Mucosa of stomach (tissue), 1 donor: ENCODE data around the gene SBNO1.
"Not testable (repeated sequence)": the region's sequence is repeated elsewhere in the genome, so short reads cannot be mapped to it uniquely, and the experiment has no call there.

ENCODE experiments used
- H3K27me3 ChIP-seq: one replicate; pipeline ENCODE4 v1.7.0; 2013; ENCODE audit warnings: mild to moderate bottlenecking, low read length; ENCODE audit not compliant: control insufficient read depth, insufficient read depth
- H3K36me3 ChIP-seq: one replicate; pipeline ENCODE4 v1.7.0; 2013; ENCODE audit warnings: low read length; ENCODE audit not compliant: control insufficient read depth, insufficient read depth
- H3K4me1 ChIP-seq: one replicate; pipeline ENCODE4 v1.7.0; 2013; ENCODE audit warnings: mild to moderate bottlenecking, low read length; ENCODE audit not compliant: control insufficient read depth, insufficient read depth
- H3K4me3 ChIP-seq: one replicate; pipeline ENCODE4 v1.7.0; 2013; ENCODE audit warnings: low read length
- H3K9ac ChIP-seq: one replicate; pipeline ENCODE4 v1.7.0; 2013; ENCODE audit warnings: mild to moderate bottlenecking, low read length, moderate library complexity
- H3K9me3 ChIP-seq: one replicate; pipeline ENCODE4 v1.7.0; 2013; ENCODE audit warnings: mild to moderate bottlenecking, low read length, moderate library complexity; ENCODE audit not compliant: control insufficient read depth
- donor health status: Pancreatic carcinoma.

SBNO1 gene

DNA sequence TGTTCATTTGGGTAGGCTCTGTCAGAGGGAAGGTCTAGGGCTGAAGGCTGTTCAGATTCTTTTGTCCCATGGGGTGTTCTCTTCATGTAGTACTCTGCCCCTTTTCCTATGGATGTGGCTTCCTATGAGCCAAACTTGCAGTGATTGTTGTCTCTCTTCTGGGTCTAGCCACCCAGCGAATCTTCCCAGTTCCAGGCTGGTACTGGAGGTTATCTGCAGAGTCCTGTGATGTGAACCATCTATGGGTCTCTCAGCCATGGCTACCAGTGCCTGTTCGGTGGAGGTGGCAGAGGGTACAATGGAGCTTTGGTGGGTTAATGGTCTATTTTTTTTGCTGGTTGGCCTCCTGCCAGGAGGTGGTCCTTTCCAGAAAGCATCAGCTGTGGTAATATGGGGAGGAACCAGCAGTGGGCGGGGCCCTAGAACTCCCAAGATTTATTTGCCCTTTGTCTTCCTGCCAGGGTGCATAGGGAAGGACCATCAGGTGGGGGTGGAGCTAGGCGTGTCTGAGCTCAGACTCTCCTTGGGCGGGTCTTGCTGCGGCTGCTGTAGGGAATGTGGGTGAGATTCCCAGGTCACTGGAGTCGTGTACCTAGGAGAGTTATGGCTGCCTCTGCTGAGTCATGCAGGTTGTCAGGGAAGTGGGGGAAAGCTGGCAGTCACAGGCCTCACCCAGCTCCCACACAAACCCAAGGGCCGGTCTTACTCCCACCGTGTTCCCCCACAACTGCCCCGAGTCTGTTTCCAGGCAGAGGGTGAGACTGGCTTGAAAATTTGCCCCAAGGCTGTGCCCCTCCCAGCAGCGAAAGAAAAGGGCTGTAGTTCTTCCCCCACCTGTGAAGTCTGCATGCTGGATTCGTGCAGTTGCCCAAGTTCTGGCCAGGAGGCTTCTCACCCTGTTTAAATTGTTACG lies 113.9 kb downstream of the SBNO1 start:
- Histone ChIP-seq H3K27me3 (no peaks in the 10 kb centered on the region), H3K4me1 (peaks cover 33% of the 10 kb centered on the region), H3K9ac (peak overlapping the region; percentile 38), H3K36me3 (peaks cover 13% of the 10 kb centered on the region), H3K9me3 (no peaks in the 10 kb centered on the region), H3K4me3 (no peak overlapping the region)

DNA sequence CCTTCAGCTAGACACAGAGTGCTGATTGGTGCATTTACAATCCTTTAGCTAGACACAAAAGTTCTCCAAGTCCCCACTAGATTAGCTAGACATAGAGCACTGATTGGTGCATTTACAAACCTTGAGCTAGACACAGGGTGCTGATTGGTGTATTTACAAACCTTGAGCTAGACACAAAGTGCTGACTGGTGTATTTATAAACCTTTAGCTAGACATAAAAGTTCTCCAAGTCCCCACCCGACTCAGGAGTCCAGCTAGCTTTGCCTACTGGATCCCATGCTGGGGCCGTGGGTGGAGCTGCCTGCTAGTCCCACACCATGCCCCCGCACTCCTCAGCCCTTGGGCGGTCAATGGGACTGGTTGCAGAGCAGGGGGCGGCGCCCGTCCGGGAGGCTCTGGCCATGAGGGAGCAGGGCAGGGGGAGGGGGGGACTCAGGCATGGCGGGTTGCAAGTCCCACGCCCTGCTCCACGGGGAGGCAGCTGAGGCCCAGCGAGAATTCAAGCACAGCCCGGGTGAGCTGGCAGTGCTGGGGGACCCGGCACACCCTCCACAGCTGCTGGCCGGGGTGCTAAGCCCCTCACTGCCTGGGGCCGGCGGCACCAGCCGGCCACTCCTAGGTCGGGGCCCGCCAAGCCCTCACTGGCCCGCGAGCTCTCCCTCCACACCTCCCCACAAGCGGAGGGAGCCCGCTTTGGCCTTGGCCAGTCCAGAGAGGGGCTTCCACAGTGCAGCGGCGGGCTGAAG lies 115.5 kb downstream of the SBNO1 start:
- H3K36me3 ChIP-seq, H3K4me3 ChIP-seq, H3K9ac ChIP-seq, H3K9me3 ChIP-seq, H3K27me3 ChIP-seq: not testable (repeated sequence)
- peaks cover 30% of the 10 kb centered on the region for H3K4me1 ChIP-seq

DNA sequence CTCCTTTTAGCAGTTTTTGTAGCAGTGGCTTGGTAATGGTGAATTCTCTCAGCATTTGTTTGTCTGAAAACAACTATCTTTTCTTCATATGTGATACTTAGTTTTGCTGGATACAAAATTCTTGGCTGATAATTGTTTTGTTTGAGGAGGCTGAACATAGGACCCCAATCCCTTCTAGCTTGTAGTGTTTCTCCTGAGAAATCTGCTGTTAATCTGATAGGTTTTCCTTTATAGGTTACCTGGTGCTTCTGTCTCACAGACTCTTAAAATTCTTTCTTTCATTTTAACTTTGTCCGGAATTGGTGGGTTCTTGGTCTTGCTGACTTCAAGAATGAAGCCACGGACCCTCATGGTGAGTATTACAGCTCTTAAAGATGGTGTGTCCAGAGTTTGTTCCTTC lies 116.5 kb downstream of the SBNO1 start:
- not testable (repeated sequence) for H3K9me3 ChIP-seq, H3K27me3 ChIP-seq, H3K4me3 ChIP-seq, H3K9ac ChIP-seq, H3K36me3 ChIP-seq
- peaks cover 23% of the 10 kb centered on the region for H3K4me1 ChIP-seq

DNA sequence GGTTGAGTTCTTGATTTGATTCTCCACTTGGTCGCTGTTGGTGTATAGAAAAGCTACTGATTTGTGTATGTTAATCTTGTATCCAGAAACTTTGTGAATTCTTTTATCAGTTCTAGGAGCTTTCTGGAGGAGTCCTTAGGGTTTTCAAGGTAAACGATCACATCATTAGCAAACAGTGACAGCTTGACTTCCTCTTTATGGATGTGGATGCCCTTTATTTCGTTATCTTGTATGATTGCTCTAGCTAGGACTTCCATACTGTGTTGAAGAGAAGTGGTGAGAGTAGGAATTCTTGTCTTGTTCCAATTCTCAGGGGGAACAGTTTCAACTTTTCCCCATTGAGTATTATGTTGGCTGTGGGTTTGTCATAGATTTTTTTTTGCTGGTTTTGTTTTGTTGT lies 119.0 kb downstream of the SBNO1 start:
- Histone ChIP-seq H3K9me3 (no peaks in the 10 kb centered on the region), H3K36me3 (no peaks in the 10 kb centered on the region), H3K4me1 (peaks cover 5% of the 10 kb centered on the region), H3K4me3 (no peak overlapping the region), H3K9ac (no peak overlapping the region), H3K27me3 (no peaks in the 10 kb centered on the region)

DNA sequence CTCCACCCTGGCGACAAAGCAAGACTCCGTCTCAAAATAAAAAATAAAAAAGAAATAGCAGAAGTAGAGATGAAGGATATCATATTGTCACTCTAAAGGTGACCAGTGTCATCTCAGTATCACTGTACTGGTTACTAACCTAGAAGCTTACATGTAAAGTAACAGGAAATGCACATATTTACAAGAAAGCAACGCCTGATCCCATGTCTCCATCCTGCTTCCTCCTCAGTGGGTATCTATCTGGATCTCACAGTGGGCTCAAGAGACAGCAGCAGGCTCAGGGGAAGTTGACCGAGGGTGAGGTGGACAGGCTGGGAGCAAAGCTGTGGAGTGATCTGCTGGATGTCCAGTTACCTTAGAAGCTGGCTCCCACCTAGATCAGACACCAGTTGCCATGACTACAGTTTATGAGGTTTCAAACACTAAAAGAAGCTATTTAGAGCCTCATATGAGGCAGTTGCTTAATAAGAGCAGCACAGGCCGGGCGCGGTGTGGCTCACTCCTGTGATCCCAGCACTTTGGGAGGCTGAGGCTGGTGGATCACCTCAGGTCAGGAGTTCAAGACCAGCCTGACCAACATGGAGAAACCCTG lies 120.9 kb downstream of the SBNO1 start:
- no peak overlapping the region for H3K9ac ChIP-seq
- no peak overlapping the region for H3K4me3 ChIP-seq
- H3K9me3 ChIP-seq: no peaks in the 10 kb centered on the region
- H3K36me3 ChIP-seq: no peaks in the 10 kb centered on the region
- H3K27me3 ChIP-seq: no peaks in the 10 kb centered on the region
- H3K4me1 ChIP-seq: no peaks in the 10 kb centered on the region

DNA sequence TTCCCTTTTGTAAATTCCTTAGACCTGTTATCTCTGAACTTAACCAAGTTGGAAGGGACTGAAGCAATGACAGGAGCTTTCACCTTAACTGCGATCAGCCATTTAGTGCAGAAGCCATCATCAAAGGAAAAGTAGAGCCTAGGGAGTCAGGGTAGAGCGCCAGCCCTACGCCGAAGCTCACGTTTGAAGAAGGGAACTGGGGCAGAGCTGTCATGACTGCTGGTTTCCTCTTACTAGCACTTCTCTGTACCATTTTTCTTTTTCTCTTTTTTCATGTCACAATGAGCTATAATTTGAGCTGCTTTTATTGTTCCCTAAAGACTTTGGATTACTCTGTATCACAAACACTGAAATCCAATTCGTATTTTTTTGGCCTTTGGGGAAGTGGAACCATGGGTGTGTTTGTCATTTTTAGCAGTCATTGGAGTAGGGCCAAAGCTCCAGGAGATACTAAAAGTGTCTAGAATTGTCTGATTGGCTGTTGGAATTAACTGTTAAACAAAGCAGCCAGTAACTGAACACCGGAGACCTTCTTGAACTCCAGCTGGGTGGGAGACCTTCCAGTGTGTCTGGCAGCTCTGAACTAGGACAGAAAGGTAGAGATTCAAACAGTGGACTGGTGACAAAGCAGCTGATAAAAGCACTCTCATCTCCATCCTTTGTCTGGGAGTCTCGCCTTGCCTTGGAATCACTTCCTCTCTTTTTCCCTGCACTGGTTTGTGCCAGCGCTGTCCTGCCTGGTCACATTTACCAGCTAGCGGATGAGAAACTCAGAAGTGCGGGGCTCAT lies 122.3 kb downstream of the SBNO1 start:
- peak overlapping the region; percentile 34 for H3K9ac ChIP-seq
- no peak overlapping the region for H3K4me3 ChIP-seq
- no peaks in the 10 kb centered on the region for H3K36me3 ChIP-seq
- no peaks in the 10 kb centered on the region for H3K27me3 ChIP-seq
- no peaks in the 10 kb centered on the region for H3K9me3 ChIP-seq
- H3K4me1 ChIP-seq: peaks cover 6% of the 10 kb centered on the region
